Umbilical cord (tissue), 2 donors: ENCODE measurements around the gene KIF6. TPM values are rescaled to one million over a fixed set of nuclear protein-coding genes. Genes with fewer than 3 reads are reported as not detected.
"Not testable (repeated sequence)": the region's sequence is repeated elsewhere in the genome, so short reads cannot be mapped to it uniquely, and the experiment has no call there.

ENCODE experiments used
- DNase-seq: peaks from one replicate; pipeline ENCODE4 v3.0.0-alpha.2; 2015; ENCODE audit warnings: low spot score
- total RNA-seq: library from RNA; depleted of rRNA; stranded (reverse); fragments of >200 nt; gene quantifications from one replicate; pipeline ENCODE4 v1.2.3, GENCODE V29; 2014; ENCODE audit warnings: low replicate concordance; ENCODE audit not compliant: insufficient read depth

The KIF6 gene
- total RNA-seq, 1 donor from 2014 or later, result 1.2 TPM

DNA sequence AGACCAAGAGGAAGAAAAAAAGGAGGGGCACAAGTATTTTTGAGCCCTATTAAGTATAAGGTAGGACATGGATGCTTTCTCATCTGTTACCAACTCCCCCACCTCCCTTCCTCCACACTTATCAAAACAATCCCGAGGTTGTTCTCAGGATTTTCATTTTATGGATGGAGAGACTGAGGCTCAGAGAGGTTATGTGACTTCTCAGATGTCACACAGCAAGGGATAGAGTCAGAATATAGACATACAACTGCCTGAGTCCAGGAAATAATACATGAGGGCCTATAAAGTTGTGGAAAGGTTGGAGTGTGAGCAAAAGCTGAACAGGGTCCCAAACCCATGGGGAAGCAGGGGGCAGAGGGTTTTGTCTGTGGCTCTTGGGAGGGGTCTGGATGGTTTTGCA lies 430.3 kb downstream of the KIF6 start:
- no peak for DNase-seq

GRCh38 chr6:39294133-39294532 lies 431.1 kb downstream of the KIF6 start:
- DNase-seq, result no peak

DNA sequence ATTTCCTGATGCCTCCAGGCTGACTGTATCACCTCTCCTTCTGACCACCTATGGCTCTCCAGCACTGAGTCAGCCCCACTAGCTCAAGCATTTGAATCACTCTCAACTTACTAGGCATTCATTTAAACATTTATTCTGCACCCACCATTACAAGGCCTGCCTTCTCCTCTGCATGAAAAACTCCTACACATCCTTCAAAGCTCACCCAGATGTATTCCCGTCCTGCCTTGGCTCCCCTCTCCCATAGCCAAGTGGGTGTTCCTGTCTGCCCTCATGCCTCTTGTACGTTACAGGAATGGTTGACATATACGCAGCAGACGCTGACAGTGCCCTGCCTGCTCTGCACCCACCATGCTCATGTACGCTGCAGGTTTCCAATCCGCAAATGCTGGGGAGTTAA lies 432.6 kb downstream of the KIF6 start:
- DNase-seq, result no peak

- DNase-seq, result no peak
Observed at GRCh38 chr6:39289490-39289889, 435.7 kb downstream of the KIF6 start.

GRCh38 chr6:39287601-39288000 lies 437.6 kb downstream of the KIF6 start:
- DNase-seq, result no peak

GRCh38 chr6:39286596-39286995 lies 438.6 kb downstream of the KIF6 start:
- DNase-seq, result not testable (repeated sequence)

DNA sequence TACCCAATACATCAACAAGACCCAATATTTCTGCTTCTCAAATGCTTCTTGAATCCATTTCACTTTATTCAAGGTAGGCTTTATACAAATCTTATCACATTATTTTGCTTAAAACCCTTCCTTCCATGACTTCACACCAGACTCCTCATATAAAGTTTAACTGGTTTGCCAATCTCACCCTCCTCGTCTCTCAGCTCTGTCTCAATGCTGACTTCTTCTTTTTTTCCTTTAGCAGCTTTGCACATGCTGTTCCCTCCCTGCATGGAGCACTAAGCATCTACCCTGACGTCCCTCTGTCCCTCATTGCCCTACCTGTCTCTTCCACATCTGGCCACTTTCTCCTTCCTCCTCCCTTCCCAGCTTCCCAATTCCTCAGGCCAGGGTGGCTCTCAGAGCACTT lies 442.4 kb downstream of the KIF6 start:
- no peak for DNase-seq

GRCh38 chr6:39281312-39281980 lies 443.8 kb downstream of the KIF6 start:
- no peak for DNase-seq

DNA sequence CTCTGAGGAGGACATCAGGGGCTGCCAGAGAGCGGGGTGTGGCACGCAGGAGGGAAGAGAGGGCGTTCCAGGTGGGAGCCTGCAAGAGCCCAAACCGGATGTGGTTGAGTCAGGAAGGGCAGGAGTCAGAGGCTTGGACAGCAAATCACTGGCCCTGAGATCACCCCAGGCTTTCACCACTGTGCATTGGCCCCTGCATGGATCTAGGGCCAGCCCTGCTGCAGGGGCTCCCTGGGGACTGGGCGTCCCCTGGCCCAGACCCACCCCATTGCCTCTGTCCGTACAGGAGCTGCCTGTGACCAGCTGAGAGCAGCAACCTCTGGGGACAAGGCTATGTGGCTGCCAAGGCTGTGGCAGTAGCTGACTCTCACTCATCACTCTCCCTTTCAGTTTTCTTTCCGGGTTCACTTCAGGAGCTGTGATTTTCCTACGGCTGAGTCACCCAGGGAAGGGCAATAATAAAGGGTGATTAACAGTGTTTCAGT lies 444.9 kb downstream of the KIF6 start:
- no peak for DNase-seq

Other genes with a start within 250 kb of the KIF6 start
- 51.3 TPM for gene DAAM2, start 67.0 kb upstream of the KIF6 start, total RNA-seq
- gene MOCS1, start 209.1 kb upstream of the KIF6 start, total RNA-seq, result 10.4 TPM